Measurements from ENCODE around the gene PLXNA3. TPM values are rescaled to one million over a fixed set of nuclear protein-coding genes. Genes with fewer than 3 reads are reported as not detected.

PLXNA3 gene
- total RNA-seq, 1 experiment from 2014 or later: 89.3 TPM

DNA sequence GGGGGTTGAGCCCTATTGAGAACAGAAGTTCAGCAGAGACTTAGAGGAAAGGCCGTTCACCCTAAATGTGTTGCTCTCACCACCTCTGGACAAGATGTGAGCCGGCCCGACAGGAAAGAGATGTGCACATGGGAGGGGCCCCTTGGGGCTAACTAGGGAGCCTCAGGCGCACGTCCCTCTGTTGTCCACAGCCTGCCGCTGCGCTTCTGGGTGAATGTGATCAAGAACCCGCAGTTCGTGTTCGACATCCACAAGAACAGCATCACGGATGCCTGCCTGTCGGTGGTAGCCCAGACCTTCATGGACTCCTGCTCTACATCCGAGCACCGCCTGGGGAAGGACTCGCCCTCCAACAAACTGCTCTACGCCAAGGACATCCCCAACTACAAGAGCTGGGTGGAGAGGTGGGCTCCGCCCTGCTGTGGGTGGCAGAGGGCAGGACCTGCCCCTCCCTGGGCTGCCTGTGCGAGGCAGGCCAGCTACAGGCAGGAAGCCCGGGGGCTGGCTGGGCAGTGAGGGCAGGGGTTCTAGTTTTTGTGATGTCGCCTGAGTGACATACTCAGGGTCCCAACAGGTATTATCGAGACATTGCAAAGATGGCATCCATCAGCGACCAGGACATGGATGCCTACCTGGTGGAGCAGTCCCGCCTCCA is 13.0 kb downstream of the PLXNA3 start:
- no peak overlapping the region for H3K4me2 ChIP-seq (ENCODE audit: low read length)
- no peaks in the 10 kb centered on the region for H3K9me3 ChIP-seq (ENCODE audit: control insufficient read depth in 1 of 2, insufficient read depth in 1 of 2, low read depth in 1 of 2, low read length in 2 of 2)
- intact Hi-C loops (cut with micrococcal nuclease): no loop called here
- no peaks in the 10 kb centered on the region for H3K4me1 ChIP-seq (ENCODE audit: control insufficient read depth in 1 of 2, insufficient read depth in 2 of 2, low read length in 2 of 2)
- H3K79me2 ChIP-seq (ENCODE audit: insufficient read depth, low read length): no peaks in the 10 kb centered on the region
- no peak overlapping the region for H3K27ac ChIP-seq (ENCODE audit: low read depth, low read length)
- H3K9ac ChIP-seq (ENCODE audit: low read length): no peak overlapping the region
- H4K20me1 ChIP-seq (ENCODE audit: insufficient read depth): no peaks in the 10 kb centered on the region
- DNase-seq (ENCODE audit: low read depth, low spot score) (no peak), ATAC-seq (no peak)
- no peaks in the 10 kb centered on the region for H3K9me2 ChIP-seq (ENCODE audit: insufficient read depth)
- no TSS peak for BruUV-seq (replicated peaks)
- H3K4me3 ChIP-seq (replicated peaks in 1 of 2; ENCODE audit: low read depth in 1 of 2, low read length in 2 of 2): no peak overlapping the region
- CTCF ChIA-PET: no interaction called here
- H3K27me3 ChIP-seq (ENCODE audit: insufficient read depth, low read length): no peaks in the 10 kb centered on the region
- peaks cover 0 to 2% of the 10 kb centered on the region in 2 experiments; a peak in 1 of 4 replicates for H3K36me3 ChIP-seq (ENCODE audit: control insufficient read depth in 1 of 2, insufficient read depth in 2 of 2, low read length in 2 of 2)
- RAD21 ChIA-PET (ENCODE audit: low non-redundant PET in 1 of 2, low total read pairs in 2 of 2, uncharacterized antibody in 2 of 2, unreplicated experiment in 2 of 2): no interaction called here
- TF ChIP-seq, protein P1, sequence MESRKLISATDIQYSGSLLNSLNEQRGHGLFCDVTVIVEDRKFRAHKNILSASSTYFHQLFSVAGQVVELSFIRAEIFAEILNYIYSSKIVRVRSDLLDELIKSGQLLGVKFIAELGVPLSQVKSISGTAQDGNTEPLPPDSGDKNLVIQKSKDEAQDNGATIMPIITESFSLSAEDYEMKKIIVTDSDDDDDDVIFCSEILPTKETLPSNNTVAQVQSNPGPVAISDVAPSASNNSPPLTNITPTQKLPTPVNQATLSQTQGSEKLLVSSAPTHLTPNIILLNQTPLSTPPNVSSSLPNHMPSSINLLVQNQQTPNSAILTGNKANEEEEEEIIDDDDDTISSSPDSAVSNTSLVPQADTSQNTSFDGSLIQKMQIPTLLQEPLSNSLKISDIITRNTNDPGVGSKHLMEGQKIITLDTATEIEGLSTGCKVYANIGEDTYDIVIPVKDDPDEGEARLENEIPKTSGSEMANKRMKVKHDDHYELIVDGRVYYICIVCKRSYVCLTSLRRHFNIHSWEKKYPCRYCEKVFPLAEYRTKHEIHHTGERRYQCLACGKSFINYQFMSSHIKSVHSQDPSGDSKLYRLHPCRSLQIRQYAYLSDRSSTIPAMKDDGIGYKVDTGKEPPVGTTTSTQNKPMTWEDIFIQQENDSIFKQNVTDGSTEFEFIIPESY (IDR thresholded peaks at IDR 0.05; ENCODE audit: extremely low read depth, insufficient replicate concordance, low read length): no peak
- TF ChIP-seq, protein P2, sequence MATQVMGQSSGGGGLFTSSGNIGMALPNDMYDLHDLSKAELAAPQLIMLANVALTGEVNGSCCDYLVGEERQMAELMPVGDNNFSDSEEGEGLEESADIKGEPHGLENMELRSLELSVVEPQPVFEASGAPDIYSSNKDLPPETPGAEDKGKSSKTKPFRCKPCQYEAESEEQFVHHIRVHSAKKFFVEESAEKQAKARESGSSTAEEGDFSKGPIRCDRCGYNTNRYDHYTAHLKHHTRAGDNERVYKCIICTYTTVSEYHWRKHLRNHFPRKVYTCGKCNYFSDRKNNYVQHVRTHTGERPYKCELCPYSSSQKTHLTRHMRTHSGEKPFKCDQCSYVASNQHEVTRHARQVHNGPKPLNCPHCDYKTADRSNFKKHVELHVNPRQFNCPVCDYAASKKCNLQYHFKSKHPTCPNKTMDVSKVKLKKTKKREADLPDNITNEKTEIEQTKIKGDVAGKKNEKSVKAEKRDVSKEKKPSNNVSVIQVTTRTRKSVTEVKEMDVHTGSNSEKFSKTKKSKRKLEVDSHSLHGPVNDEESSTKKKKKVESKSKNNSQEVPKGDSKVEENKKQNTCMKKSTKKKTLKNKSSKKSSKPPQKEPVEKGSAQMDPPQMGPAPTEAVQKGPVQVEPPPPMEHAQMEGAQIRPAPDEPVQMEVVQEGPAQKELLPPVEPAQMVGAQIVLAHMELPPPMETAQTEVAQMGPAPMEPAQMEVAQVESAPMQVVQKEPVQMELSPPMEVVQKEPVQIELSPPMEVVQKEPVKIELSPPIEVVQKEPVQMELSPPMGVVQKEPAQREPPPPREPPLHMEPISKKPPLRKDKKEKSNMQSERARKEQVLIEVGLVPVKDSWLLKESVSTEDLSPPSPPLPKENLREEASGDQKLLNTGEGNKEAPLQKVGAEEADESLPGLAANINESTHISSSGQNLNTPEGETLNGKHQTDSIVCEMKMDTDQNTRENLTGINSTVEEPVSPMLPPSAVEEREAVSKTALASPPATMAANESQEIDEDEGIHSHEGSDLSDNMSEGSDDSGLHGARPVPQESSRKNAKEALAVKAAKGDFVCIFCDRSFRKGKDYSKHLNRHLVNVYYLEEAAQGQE (IDR thresholded peaks at IDR 0.05; ENCODE audit: low read depth): no peak
- TF ChIP-seq EZH2 (IDR thresholded peaks at IDR 0.05) (no peak), FOSL1 (IDR thresholded peaks at IDR 0.05; ENCODE audit: low read depth) (no peak), SP1 (IDR thresholded peaks at IDR 0.05; ENCODE audit: low read depth) (no peak), TCF7L2 (IDR thresholded peaks at IDR 0.05; ENCODE audit: borderline replicate concordance, extremely low read depth, insufficient read depth, insufficient read length) (no peak), CBX3 (IDR thresholded peaks at IDR 0.05; ENCODE audit: low read depth) (no peak), EZH2phosphoT487 (IDR thresholded peaks at IDR 0.05; ENCODE audit: borderline replicate concordance) (no peak), ELF1 (IDR thresholded peaks at IDR 0.05; ENCODE audit: borderline replicate concordance, low read depth) (no peak), SRF (IDR thresholded peaks at IDR 0.05; ENCODE audit: low read depth) (no peak), POLR2AphosphoS5 (IDR thresholded peaks at IDR 0.05; ENCODE audit: low read depth, low read length) (no peak), ZFX (IDR thresholded peaks at IDR 0.05) (no peak), SIN3A (IDR thresholded peaks at IDR 0.05; ENCODE audit: low read depth) (no peak)
- TF ChIP-seq, protein P3, sequence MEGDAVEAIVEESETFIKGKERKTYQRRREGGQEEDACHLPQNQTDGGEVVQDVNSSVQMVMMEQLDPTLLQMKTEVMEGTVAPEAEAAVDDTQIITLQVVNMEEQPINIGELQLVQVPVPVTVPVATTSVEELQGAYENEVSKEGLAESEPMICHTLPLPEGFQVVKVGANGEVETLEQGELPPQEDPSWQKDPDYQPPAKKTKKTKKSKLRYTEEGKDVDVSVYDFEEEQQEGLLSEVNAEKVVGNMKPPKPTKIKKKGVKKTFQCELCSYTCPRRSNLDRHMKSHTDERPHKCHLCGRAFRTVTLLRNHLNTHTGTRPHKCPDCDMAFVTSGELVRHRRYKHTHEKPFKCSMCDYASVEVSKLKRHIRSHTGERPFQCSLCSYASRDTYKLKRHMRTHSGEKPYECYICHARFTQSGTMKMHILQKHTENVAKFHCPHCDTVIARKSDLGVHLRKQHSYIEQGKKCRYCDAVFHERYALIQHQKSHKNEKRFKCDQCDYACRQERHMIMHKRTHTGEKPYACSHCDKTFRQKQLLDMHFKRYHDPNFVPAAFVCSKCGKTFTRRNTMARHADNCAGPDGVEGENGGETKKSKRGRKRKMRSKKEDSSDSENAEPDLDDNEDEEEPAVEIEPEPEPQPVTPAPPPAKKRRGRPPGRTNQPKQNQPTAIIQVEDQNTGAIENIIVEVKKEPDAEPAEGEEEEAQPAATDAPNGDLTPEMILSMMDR (IDR thresholded peaks at IDR 0.05 in 2 of 3, conservative IDR thresholded peaks at IDR 0.05 in 1 of 3; ENCODE audit: borderline replicate concordance in 1 of 3, insufficient read depth in 1 of 3, low read depth in 2 of 3, low read length in 2 of 3): no peak
- H2AFZ ChIP-seq (ENCODE audit: low read depth, low read length, poor library complexity, severe bottlenecking): no peak overlapping the region
- POLR2A ChIA-PET: no interaction called here
